HG02884 (cell line): ENCODE data around the gene REEP3.
"Not testable (repeated sequence)": the region's sequence is repeated elsewhere in the genome, so short reads cannot be mapped to it uniquely, and the experiment has no call there.

Experiments
- ATAC-seq: cut with Tn5 transposase; IDR thresholded peaks from one replicate; pipeline ENCODE4 v1.9.1; 2021; ENCODE audit warnings: mild to moderate bottlenecking, moderate library complexity; ENCODE audit not compliant: unreplicated experiment

Gene REEP3

DNA sequence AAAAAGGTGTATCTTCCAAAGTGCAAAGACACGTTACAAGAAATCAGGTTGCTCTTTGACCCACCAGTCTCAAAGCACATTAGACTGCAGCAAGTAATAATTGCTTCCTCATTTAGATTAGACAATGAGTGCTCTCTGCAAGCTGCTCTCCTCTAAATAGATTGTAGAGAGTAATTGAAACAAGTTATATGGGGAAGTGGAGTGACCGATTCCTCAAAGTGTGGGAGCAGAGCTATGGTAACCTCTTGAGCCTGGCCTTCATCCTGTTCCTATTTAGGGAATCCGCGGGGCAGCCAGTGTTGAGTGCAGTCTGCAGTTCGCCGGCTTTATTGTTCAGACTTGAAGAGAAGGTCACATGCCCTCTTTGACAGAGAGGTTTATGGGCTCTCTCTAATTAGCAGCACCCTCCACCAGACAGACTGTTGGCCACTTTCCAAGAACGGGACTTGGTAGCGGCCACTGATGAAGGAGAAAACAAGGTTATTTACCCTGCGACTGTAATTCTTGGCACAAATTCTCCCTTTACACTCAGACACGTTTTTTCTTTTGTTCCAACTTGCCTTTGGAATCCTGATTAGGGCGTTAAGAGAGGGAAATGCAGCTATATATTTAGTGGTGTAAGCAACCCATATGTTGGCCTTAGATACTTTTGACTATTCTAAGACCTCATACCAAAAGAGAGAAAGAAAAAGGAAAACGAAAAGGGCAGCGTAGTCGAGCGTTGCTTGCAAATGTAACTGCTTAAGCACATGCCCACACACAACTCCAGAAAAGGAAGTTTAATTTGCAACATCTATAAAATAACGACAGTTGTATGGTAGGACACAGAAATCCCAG, 107.5 kb downstream of the REEP3 start:
- ATAC-seq = peak; percentile 26

DNA sequence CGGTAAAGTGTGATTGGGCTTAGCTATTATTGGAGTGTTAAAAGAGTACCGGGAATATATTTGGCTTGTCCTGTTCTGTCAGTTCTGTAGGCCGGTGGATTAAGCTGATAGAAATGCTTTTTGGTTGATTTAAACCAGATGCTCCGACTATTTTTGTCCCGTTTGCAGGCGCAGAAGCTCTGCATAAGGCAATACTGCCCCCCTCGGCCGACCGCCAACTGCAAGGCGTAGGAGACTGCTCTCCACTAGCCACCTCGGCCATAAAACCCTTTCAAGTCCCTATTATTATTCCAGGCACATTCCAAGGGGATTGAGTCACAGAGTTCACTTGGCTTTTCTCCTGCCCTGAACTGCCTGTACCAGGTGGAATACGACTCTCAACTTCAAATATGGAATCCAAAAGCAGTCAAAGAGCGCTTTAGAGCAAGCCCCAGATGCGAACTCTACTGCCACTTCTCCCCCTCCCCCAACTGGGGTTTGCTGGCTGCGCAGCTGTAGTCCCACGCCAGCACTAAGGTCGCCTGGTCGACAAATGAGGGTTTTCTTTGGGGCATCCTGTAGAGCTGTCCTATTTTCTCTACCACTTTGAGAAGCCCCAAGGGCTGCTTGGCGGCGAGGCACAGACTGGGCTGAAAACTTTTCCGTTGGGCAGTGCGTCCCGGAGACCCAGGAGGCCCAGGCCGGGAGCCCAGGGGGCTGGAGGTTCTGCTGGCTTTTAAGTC, 108.3 kb downstream of the REEP3 start:
- peak; percentile 49 for ATAC-seq

DNA sequence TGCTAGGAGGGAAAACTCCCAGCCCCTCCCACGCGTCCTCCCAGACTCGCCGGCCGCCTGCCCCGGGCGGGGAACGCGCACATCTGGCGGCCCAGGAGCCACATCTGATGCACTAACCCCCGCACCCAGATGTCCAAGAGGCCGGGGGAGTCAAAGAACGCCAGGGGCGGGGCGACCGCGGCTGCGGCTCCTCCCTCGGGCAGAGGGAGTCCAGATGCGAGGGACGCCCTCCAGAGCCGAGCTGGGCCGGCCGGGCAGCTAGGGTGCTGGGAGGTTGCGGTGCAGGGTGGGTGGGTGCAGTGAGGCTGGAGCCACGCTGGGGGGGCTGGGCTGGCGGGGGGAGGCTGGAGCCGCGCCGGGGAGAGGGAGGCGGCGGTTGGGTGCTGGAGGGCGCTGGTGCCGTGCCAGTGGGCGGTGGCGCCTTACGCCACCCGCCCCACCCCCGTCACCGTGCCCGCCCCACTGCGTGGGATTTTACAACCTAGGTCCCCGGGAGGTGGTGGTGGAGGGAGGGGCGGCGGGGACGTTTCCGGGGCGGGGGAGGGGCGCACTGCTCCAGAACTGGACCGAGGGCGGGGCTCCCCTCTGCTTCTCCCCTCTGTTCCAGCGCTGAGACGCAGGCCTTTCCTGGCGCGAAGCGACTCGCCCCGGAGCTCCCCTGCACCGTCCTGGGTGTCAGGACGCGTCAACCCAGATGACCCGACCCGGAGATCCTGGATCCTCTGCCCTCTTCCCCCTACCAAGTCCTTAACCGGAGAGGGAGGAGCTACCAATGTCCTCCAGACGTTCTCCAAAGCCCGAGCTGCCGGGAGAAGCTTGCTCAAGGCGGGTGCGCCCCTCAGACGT, 109.1 kb downstream of the REEP3 start:
- peak; percentile 51 for ATAC-seq

DNA sequence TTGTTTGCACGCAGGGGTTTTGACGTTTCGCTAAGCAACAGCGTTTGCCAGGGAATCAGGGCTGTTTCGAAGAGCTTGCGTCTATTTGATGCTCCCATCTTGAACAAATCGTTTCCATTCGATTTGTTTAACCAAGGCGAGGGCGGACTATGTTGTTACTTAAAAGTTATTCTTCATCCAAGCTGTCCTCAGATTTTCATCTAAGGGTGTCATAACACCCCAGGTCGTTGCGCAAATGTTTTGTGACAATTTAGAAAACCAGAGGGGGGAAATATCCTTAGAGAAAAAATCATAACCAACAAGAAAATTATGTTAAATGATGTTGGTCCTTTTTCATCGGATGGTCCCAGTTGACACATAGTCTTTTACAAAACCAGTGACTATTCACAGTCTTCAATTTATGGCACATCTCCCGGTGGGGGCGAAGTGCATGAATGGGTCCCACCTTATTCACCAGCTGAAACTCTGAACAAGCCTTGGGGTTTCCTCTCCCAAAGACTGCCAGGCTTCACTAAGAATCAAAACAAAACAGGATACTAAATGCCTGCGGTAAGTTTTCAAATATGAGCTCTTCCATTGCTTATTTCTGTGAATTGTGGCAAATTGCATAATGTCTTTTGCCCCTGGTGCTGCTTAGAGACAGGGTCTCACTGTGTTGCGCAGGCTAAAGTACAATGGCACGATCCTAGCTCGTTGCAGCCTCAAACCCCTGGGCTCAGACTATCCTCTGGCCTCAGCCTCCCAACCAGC, 109.9 kb downstream of the REEP3 start:
- ATAC-seq = no peak

DNA sequence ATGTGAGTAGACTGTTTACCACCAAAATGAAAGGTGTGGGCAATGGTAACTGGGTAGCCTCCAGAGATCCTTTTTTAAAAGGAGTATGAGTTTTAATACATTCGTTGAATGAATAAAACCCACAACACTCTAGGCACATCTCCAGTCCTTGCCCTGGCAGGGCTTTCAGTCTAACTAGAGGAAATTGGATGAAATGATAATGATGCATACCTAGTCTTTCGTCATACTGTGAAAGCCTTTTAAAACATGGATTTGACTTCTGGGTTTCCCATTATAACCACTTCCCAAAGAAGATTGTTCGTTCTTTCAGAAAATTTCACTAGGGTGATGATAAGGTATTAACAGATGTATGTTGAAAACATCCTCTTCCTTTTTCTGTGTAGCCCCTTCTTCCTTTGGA, 110.8 kb downstream of the REEP3 start:
- no peak for ATAC-seq

DNA sequence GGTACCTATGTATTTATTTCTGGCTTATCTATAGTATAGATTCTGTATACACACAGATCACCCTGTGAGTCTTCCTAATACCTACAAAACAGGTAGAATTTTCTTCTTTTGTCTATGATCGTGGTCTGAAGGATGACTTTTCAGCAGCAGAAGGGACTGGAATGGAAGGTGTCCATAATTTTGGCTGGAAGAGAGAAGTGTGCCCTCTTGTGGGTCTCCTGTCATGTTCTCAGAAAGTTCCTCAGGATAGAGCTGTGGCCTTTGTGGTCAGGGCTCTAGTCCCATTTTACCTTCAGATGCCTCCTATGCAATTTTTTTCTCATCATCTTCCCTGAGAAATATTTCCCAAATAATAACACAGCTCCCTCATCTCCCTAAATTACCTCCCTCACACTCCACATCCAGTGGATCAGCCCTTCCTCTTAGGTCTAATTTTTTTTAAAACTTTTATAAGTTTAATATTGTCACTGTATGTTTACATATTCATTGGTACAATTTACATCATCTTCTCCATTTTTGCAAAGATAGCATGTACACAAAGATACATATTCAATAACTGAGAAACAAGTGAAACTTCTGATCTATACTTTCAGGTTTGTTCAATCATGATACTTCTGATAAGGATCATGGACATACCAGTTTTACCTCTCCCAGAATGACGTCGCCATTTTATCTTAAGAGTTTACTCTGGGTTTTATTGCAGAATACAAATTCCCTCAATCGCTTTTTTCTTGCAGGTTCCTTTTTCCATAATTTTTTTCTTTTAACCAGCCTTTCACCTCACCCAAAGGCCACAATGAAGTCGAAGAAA, 112.7 kb downstream of the REEP3 start:
- ATAC-seq = no peak

DNA sequence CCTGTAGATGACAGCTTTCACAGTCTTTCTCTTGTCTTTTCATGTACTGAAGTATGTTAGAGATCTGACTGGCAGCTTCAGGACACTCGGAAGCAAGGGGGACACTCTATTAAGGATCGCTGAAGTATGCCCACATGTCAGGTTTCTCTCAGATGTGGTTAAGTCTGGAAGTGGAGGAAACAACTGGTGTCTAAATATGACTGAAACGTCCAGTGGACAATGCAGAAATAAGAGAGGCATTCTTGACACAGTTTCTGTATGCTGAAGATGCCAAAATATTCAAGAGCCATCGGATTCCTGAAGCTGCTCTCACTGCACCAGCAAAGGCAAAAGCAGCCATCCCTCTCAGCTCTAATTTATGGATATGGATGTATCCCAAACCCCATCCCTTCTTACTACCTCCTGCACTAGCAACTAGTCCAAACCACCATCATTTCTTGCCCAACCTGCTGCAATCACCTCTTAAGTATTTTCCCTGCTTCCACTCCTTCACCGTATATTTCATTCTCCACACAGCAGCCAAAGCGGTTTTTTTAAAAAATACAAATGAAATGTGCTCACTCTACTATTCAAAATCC, 113.4 kb downstream of the REEP3 start:
- ATAC-seq = no peak

DNA sequence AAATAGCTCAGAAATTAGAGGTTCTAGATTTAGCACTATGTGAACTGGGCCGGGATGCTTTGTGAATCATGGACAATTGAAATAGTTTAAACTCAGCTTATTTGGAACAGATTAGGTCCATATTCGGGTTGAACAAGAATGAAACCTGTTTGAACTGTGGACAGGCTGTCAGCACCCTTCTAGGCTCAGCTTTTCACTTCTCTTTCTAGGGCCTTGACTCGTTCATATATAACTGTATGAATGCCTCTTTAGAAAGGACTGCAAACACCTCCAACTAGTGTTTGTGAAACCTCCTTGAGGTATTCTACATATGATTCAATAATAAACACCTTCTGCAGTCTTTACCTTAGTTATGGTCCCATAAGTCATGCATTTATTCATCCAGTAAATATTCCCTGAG, 115.6 kb downstream of the REEP3 start:
- ATAC-seq = peak; percentile 61

DNA sequence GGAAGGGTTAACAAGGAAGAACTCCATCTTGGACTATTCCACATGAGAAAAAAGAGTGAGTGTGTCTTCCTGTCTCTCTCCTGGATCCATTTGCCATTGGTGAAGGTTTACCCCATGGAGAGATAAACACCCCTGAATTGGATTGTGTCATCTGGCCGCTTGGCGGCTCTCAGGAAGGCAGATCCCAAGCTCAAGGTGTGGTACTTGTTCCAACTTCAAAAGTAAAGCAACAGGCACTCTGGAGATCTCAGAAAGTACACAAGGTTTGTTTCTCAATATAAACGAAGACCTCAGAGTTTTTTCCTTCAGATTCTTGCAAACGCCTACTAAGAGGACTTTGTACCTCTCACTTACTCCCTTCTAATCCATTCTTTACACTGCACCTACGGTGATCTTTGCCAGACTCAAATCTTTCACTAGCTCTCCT, 116.7 kb downstream of the REEP3 start:
- no peak for ATAC-seq

DNA sequence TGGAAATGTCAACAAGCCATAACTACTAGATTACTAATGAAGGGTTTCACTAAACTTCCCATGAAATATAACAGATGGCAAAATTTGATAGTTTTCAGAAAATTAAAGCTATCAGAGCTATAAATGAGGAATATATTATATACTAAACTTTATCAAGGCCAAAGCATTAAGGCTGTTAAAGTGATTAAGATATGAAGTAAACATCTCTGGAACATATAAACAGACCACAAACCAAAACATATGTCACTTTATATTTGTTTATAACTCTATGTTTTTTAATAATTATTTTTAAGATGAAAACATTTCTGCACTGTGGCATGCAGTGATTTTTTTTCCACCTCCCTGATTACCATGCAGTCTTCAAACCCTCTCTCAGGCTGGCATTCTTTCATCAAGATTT, 120.2 kb downstream of the REEP3 start:
- ATAC-seq = no peak

DNA sequence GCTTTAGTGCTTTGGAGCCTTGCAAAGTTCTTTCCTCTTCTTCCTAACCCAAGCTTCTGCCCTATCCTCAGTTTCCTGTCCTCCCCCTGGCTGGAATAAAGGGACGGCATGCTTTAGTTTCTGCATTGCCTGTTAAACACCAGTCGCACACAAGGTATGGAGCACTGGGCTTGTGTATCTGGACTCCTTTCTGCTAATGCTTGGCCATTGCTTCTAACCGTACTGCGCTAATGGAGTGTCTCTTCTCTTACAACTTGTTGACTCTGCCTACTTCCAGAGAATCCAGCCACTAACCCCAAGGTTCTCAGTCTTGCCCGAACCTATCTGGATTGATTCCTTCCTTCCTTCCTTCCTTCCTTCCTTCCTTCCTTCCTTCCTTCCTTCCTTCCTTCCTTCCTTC, 120.6 kb downstream of the REEP3 start:
- ATAC-seq = no peak

DNA sequence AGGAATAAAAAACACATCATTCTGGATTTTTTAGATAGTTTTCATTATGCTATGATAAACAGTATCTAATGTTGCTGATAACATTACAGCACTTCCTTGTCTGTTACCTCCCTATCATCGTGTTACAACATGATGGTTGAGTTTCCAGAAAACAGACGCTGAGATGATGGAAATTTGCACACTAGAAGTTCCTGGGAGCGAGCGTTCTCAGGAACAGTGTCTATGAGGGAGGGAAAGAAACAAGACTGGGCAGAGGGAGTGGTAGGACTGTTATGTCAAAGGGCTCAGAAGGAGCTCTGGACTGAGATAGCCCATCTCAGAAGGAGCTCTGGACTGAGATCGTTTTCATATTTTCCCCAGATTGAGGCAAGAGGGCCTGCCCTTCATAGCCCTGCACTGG, 121.6 kb downstream of the REEP3 start:
- no peak for ATAC-seq

DNA sequence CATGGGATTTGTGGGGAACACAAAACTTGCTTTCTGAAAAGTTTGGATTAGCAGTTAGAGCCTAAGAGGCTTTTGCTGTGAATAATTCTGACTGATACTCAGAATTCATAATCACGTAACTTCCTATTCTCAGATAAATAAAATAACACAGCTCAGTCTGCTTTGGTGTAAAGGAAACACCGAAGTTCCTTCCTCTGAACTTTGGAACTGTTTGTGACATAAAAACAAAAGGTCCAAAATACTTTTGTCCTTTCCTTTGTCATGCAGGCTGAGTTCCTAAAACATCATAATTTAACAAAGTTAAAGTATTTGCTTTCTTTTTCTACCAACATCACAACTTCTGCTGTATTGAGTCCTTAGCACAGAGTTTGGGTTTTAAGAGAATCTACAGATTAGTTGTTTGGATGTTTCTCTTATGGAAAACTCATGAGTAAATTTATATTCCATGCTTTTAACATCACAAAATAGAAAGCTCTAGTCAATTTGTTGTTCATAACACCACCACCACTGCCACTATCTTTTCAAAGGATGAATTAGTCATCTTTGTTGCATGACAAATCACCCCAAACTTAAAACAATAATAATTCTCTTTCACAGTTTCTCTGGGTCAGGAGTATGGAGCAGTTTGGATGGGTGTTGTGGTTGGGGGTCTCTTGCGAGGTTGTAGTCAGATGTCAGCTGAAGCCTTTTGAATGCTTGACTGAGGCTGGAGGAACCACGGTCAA, 123.4 kb downstream of the REEP3 start:
- ATAC-seq = no peak

DNA sequence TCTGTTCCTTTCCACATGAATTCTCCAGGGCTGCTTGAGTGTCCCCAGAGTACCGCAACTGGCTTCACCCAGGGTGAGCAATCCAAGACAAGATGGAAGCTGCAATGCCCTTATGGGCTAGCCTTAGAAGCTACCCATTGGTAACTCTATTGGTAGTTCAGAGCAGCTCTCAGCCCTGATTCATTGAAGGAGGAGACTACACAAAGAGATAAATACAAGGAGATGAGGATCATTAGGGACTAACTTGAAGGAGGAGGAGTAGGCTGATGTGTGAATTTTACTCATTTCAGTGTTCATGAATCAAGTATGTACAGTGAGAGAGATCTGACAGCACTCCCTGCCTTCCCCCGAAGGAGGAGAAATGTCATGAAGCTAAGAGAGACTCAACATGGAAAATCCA, 124.0 kb downstream of the REEP3 start:
- no peak for ATAC-seq

DNA sequence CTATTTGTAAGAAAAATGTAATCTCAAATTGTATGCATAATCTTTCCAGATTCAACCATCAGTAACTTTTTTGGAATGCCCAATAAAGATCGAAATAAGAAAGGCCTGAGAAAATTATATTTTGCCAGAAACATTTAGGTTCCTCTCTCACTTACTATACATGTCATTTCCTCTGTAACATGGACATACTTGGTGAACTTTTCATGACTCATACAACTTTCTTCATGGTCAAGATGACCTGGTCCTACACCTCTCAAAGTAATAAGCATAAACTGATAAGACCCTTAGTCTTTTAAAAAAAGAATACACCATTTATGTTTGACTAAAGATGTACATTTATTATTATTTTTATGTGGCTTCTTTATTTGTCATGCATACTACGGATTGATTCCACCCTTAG, 125.3 kb downstream of the REEP3 start:
- peak; percentile 66 for ATAC-seq

DNA sequence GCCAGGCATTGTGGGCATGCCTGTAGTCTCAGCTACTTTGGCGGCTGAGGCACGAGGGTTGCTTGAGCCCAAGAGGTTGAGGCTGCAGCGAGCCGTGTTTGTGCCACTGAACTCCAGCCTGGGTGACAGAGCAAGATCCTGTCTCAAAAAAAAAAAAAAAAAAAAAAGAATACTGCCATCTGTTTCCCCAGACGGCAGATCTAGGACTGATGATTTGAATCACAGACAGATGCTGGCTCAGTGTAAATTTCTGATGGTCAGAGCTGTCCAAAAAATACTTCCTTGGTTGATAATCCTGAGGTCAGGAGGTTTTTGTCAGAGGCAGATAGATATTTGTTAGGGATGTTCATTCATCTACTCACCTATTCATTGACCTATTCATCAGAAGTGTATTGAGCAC, 130.7 kb downstream of the REEP3 start:
- ATAC-seq = no peak

DNA sequence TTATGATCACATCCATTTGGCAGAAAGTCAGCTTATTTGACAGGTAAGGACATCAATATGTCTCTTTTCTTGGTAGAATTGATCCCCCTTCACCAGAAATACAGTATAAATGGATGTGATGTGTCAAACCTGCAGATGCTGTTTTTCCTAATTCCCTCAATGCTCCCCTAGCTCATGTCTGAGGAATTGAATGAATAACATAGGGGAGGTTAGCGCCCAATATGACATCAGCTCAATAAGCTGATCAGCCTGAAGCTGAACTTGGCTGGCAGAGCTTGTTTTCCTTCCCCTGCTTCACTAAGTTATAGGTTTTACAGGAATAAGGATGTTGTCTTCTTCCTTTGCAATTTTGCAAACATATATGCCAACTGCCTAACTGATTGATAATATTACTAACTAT, 132.5 kb downstream of the REEP3 start:
- ATAC-seq = no peak

DNA sequence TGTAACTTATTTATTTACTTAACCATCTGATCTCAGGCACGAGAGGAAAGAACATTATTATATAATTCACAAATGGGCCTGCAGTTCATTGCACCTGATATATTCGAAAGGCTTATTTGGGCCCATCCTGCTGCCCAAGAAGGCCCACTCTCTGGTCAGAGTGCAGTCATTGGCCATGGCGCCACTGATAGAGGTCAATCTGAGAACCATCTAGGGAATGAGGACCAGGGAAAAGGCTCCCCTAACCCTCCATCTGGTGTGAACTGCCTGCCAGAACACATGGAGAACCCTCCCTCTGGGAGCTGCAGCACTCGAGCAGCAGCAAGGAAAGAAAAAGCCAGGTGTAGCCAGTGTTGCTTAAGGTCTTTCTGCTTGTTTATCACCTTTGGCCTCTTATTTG, 136.6 kb downstream of the REEP3 start:
- no peak for ATAC-seq

DNA sequence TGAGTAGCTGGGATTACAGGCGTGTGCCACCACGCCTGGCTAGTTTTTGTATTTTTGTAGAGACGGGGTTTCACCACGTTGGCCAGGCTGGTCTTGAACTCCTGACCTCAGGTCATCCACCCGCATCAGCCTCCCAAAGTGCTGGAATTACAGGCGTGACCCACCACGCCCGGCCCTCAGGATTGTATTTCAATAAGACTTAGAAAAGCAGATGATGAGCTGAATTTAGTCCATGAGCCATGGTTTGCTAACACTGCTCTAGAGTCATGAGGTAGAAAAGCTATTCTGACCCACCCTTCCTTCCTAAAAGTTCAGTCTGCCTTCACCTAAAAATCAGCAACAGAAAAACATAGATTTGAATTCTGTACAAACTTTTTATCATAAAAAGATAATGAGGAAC, 139.7 kb downstream of the REEP3 start:
- not testable (repeated sequence) for ATAC-seq
